ENCODE measurements around the gene CARD9.

Gene CARD9

DNA sequence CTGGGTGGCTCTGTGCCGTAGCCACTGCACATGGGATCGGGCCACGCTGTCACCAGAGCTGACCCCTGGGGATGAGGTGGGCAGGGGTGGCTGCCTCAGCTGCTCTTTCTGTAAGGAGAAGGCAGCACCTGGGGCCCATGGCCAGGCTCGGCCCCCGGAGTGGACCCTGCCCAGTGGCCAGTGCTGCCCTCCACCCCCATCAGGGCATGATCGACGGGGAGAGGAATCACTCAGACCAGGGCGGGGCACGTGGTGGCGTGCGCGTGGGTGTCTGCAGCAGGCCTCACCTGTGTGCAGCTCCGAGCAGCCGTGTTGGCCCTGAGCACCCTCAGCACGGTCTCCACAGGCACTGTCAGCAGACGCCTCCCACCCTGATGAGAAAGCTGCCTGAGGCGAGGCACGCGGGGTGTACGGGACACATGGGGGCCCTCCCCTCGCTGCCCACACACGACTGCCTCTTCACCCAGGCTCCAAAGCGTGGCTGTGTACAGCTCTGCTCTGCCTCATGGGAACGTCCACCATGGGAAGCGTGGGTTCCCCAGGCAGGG, 8.6 kb upstream of the CARD9 start:
- no peak for DNase-seq (ENCODE audit: low read depth in 2 of 2, low spot score in 1 of 2)

DNA sequence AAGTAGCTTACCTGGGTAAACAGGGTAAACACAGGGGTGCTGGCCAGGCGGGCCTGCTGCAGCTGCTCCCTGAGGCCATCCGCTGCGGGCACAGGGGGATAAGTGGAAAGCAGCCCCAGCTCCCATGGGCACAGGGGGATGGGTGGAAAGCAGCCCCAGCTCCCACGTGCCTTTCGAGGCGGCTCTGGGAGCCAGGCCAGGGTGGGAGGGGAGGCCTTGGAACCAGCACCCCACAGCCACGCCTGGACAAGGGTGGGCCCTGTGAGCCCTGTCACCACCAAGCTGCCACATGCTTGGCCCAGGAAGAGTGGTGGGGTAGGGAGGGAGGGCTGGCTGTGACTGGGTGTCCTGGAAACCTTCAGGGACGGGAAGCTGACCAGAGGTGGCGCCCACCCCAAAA, 7.8 kb upstream of the CARD9 start:
- DNase-seq (ENCODE audit: low read depth in 2 of 2, low spot score in 1 of 2) = no peak

DNA sequence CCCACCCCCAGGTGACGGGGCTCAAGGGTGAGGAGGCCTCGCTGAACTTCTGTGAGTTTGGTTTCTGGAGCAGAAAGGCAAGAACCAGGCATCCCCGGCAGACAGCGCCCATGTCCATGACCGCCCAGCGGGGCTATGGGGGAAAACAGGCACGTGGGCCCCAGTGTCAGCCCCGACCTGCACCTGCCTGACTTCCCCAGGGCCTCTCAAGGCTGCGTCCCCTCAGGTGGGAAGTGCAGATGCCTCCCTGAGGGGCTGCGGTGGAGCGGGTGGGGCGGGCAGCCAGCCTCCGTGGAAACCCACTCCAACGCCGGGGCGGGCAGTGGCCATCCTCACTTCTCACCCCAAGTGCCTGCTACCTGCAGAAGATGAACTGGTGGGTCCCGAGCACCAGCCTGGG, 6.9 kb upstream of the CARD9 start:
- no peak for DNase-seq (ENCODE audit: low read depth in 2 of 2, low spot score in 1 of 2)

DNA sequence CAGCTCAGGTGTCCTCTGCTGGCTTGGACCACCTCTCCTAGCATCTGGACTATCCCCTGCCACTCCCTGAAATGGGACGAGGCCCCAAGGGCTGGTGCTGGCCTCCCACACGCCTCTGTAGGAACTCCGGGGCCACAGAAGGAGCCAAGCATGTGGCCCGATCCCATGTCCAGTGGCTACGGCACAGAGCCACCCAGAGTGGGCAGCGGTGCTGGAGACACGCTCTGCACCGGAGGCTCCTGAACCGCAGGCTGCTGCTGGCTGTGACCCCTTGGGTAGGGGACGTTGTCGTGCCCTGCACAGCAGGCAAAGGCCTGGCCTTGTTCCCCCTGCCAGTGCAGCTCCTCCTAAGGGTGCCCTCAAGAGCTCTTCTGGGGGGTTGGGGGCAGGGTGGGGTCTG, 6.4 kb upstream of the CARD9 start:
- no peak for DNase-seq (ENCODE audit: low read depth in 2 of 2, low spot score in 1 of 2)

DNA sequence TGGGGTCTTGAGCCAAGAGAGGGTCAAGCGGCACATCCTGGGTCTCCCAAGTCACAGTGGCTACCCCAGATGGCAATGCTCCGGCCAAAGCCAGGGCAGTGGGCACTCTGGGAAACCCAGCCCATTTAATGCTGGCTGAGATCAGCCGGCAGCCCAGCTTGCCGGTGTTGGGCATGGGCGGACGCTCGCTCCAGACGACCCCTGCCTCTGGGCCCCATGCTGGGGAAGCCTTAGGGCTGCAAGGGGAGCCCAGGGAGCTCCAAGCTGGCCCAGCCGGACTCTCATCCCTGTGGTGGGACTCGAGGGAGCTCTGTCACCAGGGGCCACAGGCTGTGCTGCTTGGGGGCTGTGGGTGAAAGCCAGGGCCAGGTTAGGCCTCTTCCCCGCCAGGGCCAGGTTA, 5.9 kb upstream of the CARD9 start:
- no peak for DNase-seq (ENCODE audit: low read depth in 2 of 2, low spot score in 1 of 2)

DNA sequence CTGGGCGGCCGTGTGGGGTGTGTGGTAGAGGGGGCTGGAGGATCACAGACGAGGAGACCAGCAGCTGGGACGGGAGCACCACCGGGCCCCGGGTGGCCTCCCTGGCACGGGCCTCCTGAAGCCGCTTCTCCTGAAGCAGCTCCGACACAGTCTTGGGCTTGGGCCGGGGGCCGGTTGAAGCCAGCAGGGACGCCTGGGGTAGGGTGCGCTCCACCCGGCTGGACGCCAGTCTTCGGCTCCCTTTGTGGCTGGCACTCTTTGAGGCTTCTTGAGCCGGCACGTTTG, 5.5 kb upstream of the CARD9 start:
- DNase-seq (ENCODE audit: low read depth in 2 of 2, low spot score in 1 of 2) = no peak

DNA sequence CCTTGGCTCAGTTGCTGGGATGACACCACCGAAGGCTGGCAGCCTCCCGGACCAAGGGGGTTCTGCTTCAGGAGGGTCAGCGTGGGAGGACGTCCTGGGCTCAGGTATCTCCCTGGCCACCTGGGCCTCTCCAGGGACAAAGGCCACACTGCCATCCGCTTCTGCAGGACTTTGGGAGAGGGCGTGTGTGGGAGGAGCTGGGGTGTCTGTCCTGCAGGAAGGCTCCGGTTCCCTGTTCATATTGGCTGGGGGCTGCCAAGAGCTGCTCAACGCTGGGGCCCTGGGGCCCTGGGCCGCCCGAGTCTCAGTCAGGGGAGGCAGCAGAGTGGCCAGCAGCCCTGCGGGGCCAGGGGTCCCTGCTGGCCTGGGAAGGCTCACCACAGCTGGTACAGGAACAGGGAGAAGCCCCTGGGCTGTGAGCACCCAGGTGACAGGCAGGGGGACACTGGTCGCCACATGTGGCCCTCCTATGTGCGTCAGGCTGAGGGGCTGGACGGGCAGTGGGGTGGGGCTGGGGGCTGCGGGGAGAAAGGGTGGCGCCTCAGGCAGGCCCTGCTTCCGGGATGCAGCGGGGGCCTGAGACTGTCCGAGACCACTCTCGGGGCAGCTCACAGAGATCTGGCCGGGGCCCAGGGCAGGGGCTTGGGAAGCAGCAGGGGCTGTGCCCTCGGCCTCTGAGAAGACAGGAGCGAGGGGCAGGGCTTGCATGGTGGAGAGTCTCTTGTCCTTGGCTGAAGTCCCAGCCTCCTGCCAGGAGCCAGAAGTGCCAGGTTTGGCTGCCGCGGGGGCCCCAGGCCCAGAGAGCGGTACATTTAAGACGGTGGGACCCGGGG, 4.9 kb upstream of the CARD9 start:
- DNase-seq (ENCODE audit: low read depth in 2 of 2, low spot score in 1 of 2) = no peak

DNA sequence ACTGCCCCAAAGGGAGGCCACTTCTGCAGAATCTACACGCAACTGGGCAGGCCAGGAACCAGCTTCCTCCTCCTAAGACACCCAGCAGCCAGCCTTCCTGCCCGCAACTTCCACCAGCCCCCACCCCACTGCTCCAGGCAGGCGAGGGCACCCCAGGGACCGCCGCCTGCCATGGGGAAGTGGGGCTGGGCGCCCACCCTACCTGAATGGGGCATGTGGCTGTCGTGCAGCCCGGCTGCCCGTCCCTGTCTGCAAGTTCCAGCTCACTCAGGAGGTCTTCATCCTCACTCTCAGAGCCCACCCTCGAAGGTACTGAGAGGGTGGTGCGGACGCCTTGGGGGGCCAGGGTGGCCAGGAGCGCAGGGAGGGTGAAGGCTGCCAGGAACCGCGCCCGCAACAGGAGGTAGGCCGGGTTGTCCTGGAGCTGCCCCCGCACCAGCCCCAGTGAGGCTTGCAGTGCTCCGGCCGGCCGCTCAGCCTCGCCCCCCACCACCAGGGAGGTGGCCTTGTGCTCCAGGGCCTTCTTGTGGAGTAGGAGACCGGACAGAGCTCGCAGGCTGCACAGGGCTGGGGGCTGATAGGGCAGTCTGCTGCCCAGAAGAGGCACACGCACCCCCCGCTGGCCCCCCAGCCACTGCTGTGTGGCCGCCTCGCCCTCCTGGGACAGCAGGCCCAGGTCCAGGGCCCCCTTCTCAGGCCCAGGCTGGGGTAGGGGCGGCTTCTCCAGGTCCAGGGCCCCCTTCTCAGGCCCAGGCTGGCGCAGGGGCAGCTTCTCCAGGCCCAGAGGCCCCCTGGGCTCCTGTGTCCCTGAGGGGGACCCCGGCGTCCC, 4.1 kb upstream of the CARD9 start:
- DNase-seq (ENCODE audit: low read depth in 2 of 2, low spot score in 1 of 2) = no peak

DNA sequence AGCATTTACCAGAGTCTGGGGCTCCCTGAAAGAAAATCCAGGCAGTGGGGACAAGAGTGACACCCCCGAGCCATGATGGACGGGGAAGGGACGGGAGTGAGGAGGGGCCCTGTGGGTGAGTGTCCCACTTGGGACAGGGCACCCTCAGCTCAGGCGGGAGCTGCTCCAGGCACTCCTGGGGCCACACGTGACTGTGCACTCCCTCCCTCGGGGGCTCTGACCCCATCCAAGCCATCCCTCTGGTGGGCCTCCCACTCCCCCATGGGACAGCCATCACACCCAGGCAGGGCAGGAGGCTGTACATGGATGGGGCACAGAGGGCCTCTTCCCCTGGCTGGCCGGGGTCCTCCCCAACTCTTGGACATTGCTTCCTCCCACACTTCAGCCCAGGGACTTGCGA, 3.0 kb upstream of the CARD9 start:
- DNase-seq (ENCODE audit: low read depth in 2 of 2, low spot score in 1 of 2) = no peak

DNA sequence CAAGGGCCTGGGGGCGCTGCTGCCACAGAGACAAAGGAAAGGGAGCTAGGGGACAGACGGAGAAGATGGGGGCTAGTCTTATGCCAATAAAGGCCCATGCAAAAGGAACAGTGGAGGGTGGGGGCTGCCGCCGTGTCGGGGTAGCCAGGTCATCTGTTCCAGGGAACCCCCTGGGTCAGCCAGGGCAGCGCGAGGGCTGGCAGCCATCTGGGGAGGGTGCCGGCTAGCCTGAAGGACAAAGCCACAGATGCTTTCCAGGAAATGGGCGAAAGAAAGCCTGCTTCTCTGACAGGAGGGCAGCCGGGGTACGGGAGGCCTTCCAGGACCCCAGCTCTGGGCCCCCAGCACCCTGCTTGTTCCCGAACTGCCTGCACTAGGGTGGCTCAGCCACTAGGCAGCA, 1.6 kb upstream of the CARD9 start:
- DNase-seq (ENCODE audit: low read depth in 2 of 2, low spot score in 1 of 2) = no peak

DNA sequence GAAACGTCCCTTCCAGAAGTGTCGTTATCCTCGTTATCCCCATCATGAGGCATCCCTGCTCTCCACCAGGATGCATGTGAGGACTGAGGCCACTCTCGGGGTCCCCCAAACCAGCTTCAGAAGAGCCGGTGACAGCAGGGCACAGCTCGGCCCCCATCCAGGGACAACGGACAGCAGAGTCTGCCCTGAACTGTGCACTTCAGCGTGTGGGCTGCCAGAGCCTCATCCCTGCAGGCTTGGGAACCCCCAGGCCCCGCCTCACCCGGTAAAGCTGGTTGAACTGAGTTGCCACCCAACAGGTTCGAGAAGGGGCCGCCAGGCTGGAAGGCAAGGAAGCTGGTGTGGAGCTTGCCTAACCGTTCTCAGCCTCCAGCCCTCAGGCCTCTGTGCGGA, 710 bp upstream of the CARD9 start:
- no peak for DNase-seq (ENCODE audit: low read depth in 2 of 2, low spot score in 1 of 2)

DNA sequence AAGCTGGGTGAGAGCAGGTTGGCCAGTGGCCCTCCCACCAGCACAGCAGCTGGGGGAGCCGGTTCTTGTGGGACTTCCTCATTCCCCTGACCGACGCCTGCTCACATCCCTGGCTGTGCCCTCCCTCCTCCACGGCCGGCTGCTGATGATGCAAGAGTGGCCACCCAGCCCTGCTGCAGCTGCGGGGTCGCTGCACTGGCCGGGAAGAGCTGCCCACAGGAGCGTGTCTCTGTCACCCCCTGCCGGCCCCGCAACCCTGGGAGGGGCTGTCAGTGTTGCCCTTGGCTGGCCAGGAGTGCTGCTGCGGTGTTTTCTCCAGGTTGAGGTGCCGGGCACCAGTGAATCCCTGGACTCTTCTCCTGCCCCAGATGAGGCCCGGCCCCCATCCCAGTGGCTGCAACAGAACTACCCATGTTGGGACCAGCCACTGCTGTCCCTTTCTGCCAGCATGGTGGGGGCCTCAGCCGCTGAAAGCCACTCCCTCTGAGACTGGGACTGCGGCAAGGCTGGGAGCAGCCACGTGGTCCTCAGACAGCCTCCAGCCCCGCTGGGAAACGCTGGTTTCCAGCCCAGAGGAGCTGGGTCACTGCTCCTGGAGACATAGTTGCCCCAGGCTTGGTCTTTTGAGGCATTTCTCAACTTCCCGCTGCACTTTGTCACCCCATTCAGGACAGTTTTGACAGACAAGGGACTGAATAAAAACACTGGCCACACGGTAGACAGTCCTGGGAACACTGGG, 739 bp downstream of the CARD9 start:
- DNase-seq (ENCODE audit: low read depth in 2 of 2, low spot score in 1 of 2) = no peak

DNA sequence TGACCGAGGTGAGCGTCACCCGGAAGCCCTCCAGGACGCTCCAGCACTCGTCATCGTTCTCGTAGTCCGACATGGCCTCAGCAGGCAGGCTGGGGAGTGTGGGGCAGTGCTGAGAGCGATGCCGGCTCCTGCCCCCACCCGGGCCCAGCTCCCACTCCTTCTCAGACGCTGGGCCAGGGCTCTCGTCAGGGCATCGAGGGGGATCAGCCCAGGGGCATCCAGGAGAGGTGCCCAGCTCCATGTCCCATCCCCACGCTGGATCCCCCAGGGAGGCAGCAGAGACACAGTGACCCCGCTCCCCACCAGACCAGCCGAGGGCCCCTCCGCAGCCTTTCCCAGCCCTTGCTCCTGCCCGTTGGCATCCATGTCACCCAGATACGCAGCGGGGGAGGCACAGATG, 1.5 kb downstream of the CARD9 start:
- no peak for DNase-seq (ENCODE audit: low read depth in 2 of 2, low spot score in 1 of 2)

DNA sequence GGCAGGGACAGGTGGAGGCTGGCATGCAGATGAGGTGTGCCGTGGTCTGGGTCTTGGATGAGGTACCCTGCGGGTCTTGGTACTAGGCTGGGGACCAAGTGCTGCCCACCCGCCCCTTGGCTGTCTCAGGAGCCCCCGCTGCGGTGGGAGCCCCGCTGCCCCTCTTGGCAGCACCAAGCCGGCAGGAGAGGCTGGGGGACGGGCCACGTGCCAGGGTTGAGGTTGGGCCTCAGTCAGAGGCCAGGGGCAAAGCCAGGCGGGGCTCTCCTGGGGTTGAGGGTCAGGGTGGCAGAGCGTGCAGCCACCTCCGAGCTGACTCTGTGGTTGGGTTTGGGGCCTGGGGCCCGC, 2.0 kb downstream of the CARD9 start:
- no peak for DNase-seq (ENCODE audit: low read depth in 2 of 2, low spot score in 1 of 2)

DNA sequence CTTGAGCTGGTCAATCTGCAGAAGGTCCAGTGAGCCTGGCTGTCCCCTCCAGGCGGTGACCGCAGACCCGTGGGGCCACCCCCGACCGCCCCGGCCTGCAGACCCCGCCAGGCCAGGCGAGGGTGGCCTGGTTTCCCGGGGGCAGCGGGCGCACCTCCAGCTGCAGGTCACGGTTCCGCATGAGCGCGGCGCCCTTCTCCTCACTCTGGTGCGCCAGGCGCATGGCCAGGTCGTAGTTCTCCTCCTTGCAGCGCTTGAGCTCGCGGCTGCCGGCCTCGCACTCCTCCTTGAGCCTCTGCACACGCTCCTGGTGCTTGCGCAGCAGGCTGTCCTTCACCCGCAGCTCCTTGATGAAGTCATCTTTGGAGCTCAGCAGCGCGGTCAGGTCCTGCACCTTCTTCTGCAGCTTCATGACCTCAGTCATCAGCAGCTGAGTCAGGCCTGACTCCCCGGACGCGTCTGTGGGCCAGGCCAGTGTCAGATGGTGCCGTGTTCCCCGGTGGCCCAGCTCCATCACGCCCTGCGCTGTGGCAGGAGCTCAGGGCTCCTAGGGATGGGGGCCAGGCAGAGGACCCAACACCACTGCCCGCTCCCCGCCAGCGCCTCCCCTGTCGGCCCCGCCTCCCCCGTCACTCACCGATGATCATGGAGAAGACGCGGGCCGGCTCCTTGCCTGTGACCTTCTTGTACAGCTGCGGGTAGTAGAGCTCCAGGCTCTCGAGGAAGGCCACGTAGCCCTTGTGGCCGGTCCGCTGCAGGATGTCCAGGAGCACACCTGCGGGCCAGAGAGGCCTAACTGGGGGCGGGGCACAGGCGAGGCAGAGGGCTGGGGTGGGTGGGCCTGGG, 2.6 kb downstream of the CARD9 start:
- no peak for DNase-seq (ENCODE audit: low read depth in 2 of 2, low spot score in 1 of 2)

DNA sequence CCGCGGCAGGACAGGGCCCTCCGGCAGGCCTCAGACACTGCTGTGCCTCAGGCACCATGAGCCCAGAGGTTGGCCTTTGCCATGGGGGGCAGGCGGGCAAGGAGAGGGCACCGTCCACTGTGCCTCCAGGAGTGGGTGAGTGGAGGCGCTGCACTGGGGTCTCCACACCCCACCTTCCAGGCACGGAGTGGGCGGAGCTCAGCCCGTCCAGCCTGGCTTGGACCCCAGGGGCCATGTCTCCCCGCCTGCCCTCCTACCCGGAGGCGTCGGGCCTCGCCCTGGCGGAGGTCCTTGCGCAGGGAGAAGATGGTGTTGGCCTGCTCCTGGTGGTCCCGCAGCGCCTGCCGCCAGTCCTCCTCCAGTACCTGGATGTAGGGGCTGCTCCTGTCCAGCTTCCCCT, 3.4 kb downstream of the CARD9 start:
- DNase-seq (ENCODE audit: low read depth in 2 of 2, low spot score in 1 of 2) = no peak

DNA sequence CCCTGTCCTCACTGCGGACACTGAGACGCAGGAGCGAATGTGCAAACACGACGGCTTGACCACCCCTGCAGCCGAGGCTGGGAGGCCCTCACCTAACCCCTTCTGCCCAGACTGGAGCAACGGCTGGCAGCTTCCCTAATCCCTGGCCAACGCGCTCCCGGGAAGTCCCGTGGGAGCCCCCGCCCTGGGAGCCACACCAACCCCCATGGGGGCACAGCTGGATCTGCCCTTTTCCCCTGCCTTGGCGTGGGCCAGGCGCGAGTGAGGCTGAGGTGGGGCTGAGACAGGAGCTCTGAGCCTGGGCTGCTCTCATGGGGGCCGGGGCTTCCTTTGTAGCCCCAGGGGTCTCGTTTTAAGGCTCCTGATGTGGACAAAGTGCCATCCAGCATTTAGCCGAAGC, 5.3 kb downstream of the CARD9 start:
- DNase-seq (ENCODE audit: low read depth in 2 of 2, low spot score in 1 of 2) = no peak

DNA sequence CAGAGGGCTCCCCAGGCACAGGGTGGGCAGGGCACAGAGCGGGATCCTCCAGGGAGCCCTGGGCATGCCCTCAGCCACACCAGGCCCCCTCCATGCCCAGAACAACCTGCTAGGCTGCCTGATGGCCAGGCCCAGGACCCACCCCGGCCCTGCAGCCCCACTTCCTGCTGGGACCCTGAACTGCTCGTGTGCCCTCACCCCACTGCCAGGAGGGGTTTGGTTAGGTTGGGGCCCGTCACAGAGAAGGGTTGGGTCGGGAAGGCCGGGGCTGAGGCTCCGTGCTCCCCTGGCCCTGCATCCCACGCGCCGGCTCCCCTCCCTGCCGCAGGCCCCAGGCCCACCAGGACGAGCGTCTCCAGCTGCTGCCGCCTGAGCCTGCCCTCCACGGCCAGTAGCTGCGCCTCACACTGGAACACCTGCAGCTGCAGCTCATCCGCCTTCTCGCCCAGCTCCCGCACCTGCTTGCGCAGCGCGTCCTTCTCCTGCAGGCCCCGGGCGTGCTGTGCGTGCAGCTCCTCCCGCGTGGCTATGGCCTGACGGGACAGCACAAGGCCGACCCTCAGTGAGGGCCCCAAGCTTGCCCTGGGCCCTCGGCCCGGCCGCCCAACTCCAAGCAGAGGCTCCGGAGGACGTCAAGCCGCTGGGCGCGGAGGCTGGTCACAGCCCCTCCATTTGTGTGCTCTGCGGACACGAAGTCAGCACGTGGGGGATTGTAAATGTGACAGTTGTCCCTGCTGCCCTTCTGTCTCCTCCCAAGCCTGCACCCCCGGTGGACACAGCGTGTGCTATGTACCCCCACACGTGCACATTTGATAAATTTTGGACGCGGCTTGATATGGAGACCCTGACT, 5.9 kb downstream of the CARD9 start:
- DNase-seq (ENCODE audit: low read depth in 2 of 2, low spot score in 1 of 2) = no peak

DNA sequence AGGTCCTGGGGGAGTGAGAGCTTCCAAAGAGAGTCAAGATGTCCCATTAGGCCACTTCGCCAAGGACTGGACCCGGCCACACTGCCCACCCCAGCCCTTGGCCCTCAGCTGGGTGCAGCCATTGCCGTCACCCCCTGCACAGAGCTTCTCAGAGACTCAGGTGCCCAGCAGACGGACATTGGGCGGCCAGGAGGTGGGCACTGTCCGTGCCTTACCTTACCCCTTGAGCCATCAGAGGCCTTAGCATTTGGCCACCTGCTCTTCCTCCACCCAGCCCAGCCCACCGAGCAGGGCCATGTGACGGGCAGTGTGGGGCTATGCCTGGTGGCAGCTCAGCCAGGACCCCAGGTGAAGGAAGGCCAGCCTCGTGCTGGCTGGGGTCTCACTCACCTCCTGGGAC, 6.6 kb downstream of the CARD9 start:
- DNase-seq (ENCODE audit: low read depth in 2 of 2, low spot score in 1 of 2) = no peak

DNA sequence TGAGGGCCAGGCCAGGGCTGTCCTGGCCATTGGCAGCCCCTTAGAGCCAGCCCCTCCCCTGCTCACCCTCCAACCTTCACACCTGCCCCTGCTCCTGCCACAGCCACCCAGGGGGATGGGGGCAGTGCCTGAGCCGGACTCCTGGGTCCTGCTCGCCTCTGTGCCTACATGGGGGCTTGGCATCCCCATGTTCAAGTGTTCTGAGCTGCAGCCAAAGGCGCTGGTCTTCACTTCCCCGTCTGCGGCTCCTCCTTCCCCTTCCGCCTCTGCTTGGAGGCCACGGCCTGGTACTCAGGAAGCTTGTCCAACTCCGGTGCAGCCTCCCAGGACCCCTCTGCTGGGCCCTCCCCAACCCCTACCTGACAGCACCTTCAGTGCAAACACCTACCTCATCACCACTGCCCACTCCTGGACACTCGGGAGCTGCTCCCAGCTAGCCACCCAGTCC, 7.7 kb downstream of the CARD9 start:
- DNase-seq (ENCODE audit: low read depth in 2 of 2, low spot score in 1 of 2) = no peak

Measured in stimulated activated CD8-positive, alpha-beta memory T cell treated with anti-CD3 and anti-CD28 coated beads, Interleukin-4, amount 100 ng/mL, for 4 hours (primary cell).